H1 (cell line): ENCODE data around the gene SKAP2. TPM values are rescaled to one million over a fixed set of nuclear protein-coding genes. Genes with fewer than 3 reads are reported as not detected.

Experiments
- CTCF ChIA-PET: fragments of 300-600 bp; sonication (Branson Sonifier 250); formaldehyde crosslinking; loops from one replicate; lab custom pipeline; 2021; ENCODE audit not compliant: partially characterized antibody; lab: Charles Lee
- POLR2A ChIA-PET: fragments of 300-600 bp; sonication (Branson Sonifier 250); formaldehyde crosslinking; loops from one replicate; lab custom pipeline; 2021; ENCODE audit warnings: inconsistent platforms; ENCODE audit not compliant: partially characterized antibody; lab: Charles Lee
- DNase-seq, 2 experiments: peaks; one replicate each; pipeline versions ENCODE4 v3.0.0 to v3.0.0-alpha.2; 2010 to 2022; ENCODE audit warnings: low spot score in 2 of 2, low read depth in 1 of 2, mixed read lengths in 1 of 2
- FAIRE-seq: peaks from 2 replicates; lab custom pipeline; 2011; peaks lifted over from hg19 to GRCh38; lab: Jason Lieb, UNC
- H2AFZ ChIP-seq: 2 replicates; pipeline ENCODE4 v1.8.1; 2012; ENCODE audit warnings: low read length, inconsistent platforms
- H2AK5ac ChIP-seq: 2 replicates; pipeline ENCODE4 v1.6.1; 2013; ENCODE audit warnings: low read depth, low read length
- H2BK120ac ChIP-seq: replicated peaks from 2 replicates; pipeline ENCODE3; 2013; ENCODE audit warnings: low read depth, low read length, inconsistent platforms
- H2BK12ac ChIP-seq: 2 replicates; pipeline ENCODE4 v1.6.1; 2013; ENCODE audit warnings: low read depth, low read length
- H2BK15ac ChIP-seq: 2 replicates; pipeline ENCODE4 v1.6.1; 2013; ENCODE audit warnings: low read length
- H2BK20ac ChIP-seq: 2 replicates; pipeline ENCODE4 v1.6.1; 2013; ENCODE audit warnings: low read length
- H2BK5ac ChIP-seq: 2 replicates; pipeline ENCODE4 v1.6.1; 2013; ENCODE audit warnings: low read depth, low read length
- H3K14ac ChIP-seq: 2 replicates; pipeline ENCODE4 v1.6.1; 2013; ENCODE audit warnings: inconsistent platforms; ENCODE audit not compliant: insufficient read length
- H3K18ac ChIP-seq: 2 replicates; pipeline ENCODE4 v1.6.1; 2013; ENCODE audit warnings: low read length; ENCODE audit errors: extremely low read depth
- H3K23ac ChIP-seq: 2 replicates; pipeline ENCODE4 v1.6.1; 2013; ENCODE audit warnings: inconsistent platforms; ENCODE audit not compliant: insufficient read length
- H3K23me2 ChIP-seq: 2 replicates; pipeline ENCODE4 v1.6.1; 2013; ENCODE audit warnings: low read depth, low read length
- H3K27ac ChIP-seq: 2 replicates; pipeline ENCODE4 v1.6.1; 2011; ENCODE audit warnings: low read depth, low read length, inconsistent platforms
- H3K27me3 ChIP-seq, 4 experiments: replicated peaks in 1 of 4; 1 replicate in 1 of 4; 2 replicates in 3 of 4; pipeline versions ENCODE4 v1.6.1 to v1.8.1; 2011 to 2013; ENCODE audit warnings: low read length in 3 of 4, mild to moderate bottlenecking in 3 of 4, inconsistent platforms in 2 of 4, mixed read lengths in 2 of 4, moderate library complexity in 1 of 4; ENCODE audit not compliant: control insufficient read depth in 3 of 4, insufficient read depth in 3 of 4; ENCODE audit errors: extremely low read depth in 1 of 4
- H3K36me3 ChIP-seq, 4 experiments: 2 replicates each; pipeline versions ENCODE4 v1.6.1 to v1.8.1; 2011 to 2013; ENCODE audit warnings: mild to moderate bottlenecking in 4 of 4, low read length in 3 of 4, moderate library complexity in 2 of 4, control low read depth in 1 of 4, inconsistent platforms in 1 of 4; ENCODE audit not compliant: insufficient read depth in 4 of 4, control insufficient read depth in 2 of 4
- H3K4ac ChIP-seq: replicated peaks from 2 replicates; pipeline ENCODE3; 2013; ENCODE audit warnings: low read length, low read depth, mixed read lengths, inconsistent platforms; ENCODE audit not compliant: insufficient read length
- H3K4me1 ChIP-seq, 4 experiments: replicated peaks in 1 of 4; 1 replicate in 1 of 4; 2 replicates in 3 of 4; pipeline versions ENCODE4 v1.6.1 to v1.8.1; 2011 to 2013; ENCODE audit warnings: low read length in 3 of 4, inconsistent platforms in 2 of 4, mixed read lengths in 1 of 4; ENCODE audit not compliant: insufficient read depth in 4 of 4, control insufficient read depth in 3 of 4
- H3K4me2 ChIP-seq, 2 experiments: 2 replicates each; pipeline versions ENCODE4 v1.6.1 to v1.8.1; 2011 to 2013; ENCODE audit warnings: low read depth in 2 of 2, low read length in 2 of 2, control low read depth in 1 of 2, inconsistent platforms in 1 of 2, mild to moderate bottlenecking in 1 of 2; ENCODE audit not compliant: insufficient read depth in 1 of 2
- H3K4me3 ChIP-seq, 4 experiments: fragments of 200-600, 300-600 bp in 1 of 4; sonication (generic), shearing (Covaris generic), sonication (Bioruptor Twin) in 1 of 4; 2 replicates each; pipeline versions ENCODE4 v1.5.1 to v1.8.1; 2011 to 2016; ENCODE audit warnings: low read length in 4 of 4, low read depth in 3 of 4, control low read depth in 2 of 4, inconsistent platforms in 2 of 4, mild to moderate bottlenecking in 2 of 4, mixed read lengths in 1 of 4, moderate library complexity in 1 of 4; ENCODE audit not compliant: insufficient read depth in 2 of 4; ENCODE audit errors: extremely low read depth in 1 of 4
- H3K56ac ChIP-seq: replicated peaks from 2 replicates; pipeline ENCODE3; 2013; ENCODE audit warnings: low read depth, mild to moderate bottlenecking, mixed read lengths, low read length, inconsistent platforms; ENCODE audit not compliant: insufficient read length
- H3K79me1 ChIP-seq: 2 replicates; pipeline ENCODE4 v1.6.1; 2013; ENCODE audit warnings: low read depth, low read length, control low read depth
- H3K79me2 ChIP-seq, 2 experiments: 2 replicates each; pipeline versions ENCODE4 v1.6.1 to v1.8.1; 2012 to 2013; ENCODE audit warnings: low read length in 2 of 2, mild to moderate bottlenecking in 2 of 2, inconsistent platforms in 1 of 2; ENCODE audit not compliant: insufficient read depth in 2 of 2, control insufficient read depth in 1 of 2
- H3K9ac ChIP-seq, 4 experiments: replicated peaks in 1 of 4; 1 replicate in 1 of 4; 2 replicates in 3 of 4; pipeline versions ENCODE4 v1.6.1 to v1.8.1; 2011 to 2013; ENCODE audit warnings: low read depth in 3 of 4, low read length in 3 of 4, control low read depth in 2 of 4, mild to moderate bottlenecking in 2 of 4, moderate library complexity in 2 of 4, inconsistent platforms in 1 of 4; ENCODE audit errors: extremely low read depth in 1 of 4
- H3K9me3 ChIP-seq, 2 experiments: 2 replicates each; pipeline versions ENCODE4 v1.6.1 to v1.8.1; 2012 to 2013; ENCODE audit warnings: mild to moderate bottlenecking in 2 of 2, moderate library complexity in 2 of 2, control low read depth in 1 of 2, inconsistent platforms in 1 of 2, low read depth in 1 of 2, low read length in 1 of 2, mixed read lengths in 1 of 2; ENCODE audit not compliant: insufficient read depth in 2 of 2
- H4K20me1 ChIP-seq, 2 experiments: replicated peaks in 1 of 2; 2 replicates each; pipeline versions ENCODE3 to v1.8.1; 2011 to 2013; ENCODE audit warnings: inconsistent platforms in 2 of 2, low read length in 2 of 2, mild to moderate bottlenecking in 1 of 2; ENCODE audit not compliant: insufficient read depth in 2 of 2, control insufficient read depth in 1 of 2
- H4K5ac ChIP-seq: 2 replicates; pipeline ENCODE4 v1.6.1; 2013; ENCODE audit warnings: low read length, low read depth, mixed read lengths, inconsistent platforms; ENCODE audit not compliant: insufficient read length
- H4K8ac ChIP-seq: 2 replicates; pipeline ENCODE4 v1.8.0; 2013; ENCODE audit warnings: mild to moderate bottlenecking, moderate library complexity, low read length, inconsistent platforms; ENCODE audit not compliant: insufficient read depth; ENCODE audit errors: extremely low read depth
- H4K91ac ChIP-seq: replicated peaks from 2 replicates; pipeline ENCODE3; 2013; ENCODE audit warnings: low read length, mixed read lengths, inconsistent platforms; ENCODE audit not compliant: insufficient read length
- BRCA1 ChIP-seq: IDR thresholded peaks from 2 replicates; pipeline ENCODE4 v1.6.1; 2012; ENCODE audit warnings: low read depth, low read length, improper control_type of control experiment
- CHD2 ChIP-seq: IDR thresholded peaks from 2 replicates; pipeline ENCODE4 v1.6.1; 2012; ENCODE audit warnings: low read length, improper control_type of control experiment
- CTCF ChIP-seq, 3 experiments: IDR thresholded peaks; 1 replicate in 2 of 3; 2 replicates in 1 of 3; pipeline versions ENCODE4 v1.5.1 to v1.6.1; 2011; ENCODE audit warnings: low read length in 3 of 3, mild to moderate bottlenecking in 3 of 3, inconsistent platforms in 2 of 3, low read depth in 1 of 3, moderate library complexity in 1 of 3; ENCODE audit not compliant: insufficient read depth in 1 of 3; ENCODE audit errors: control extremely low read depth in 1 of 3
- E2F6 ChIP-seq: IDR thresholded peaks from 2 replicates; pipeline ENCODE4 v1.6.1; 2012; ENCODE audit warnings: inconsistent platforms
- POLR2AphosphoS5 ChIP-seq: IDR thresholded peaks from 2 replicates; pipeline ENCODE4 v1.6.1; 2011; ENCODE audit warnings: low read depth, low read length
- SIN3A ChIP-seq, 2 experiments: IDR thresholded peaks in 1 of 2; conservative IDR thresholded peaks in 1 of 2; 2 replicates each; pipeline ENCODE4 v1.6.1; 2011 to 2012; ENCODE audit warnings: low read length in 2 of 2, improper control_type of control experiment in 1 of 2, low read depth in 1 of 2, mild to moderate bottlenecking in 1 of 2
- SIRT6 ChIP-seq: IDR thresholded peaks from one replicate; pipeline ENCODE4 v1.7.1; 2012; ENCODE audit warnings: low read length, inconsistent platforms
- TEAD4 ChIP-seq: IDR thresholded peaks from 2 replicates; pipeline ENCODE4 v1.6.1; 2012; ENCODE audit warnings: low read depth, low read length, inconsistent platforms, mixed read lengths
- WGBS, 2 experiments: shearing (Covaris generic) in 1 of 2; methylation state at CpG; one replicate each; pipeline versions ENCODE4 v1.1.6 to v1.1.7; 2013 to 2015; ENCODE audit warnings: low lambda C conversion rate in 2 of 2, mixed read lengths in 2 of 2, inconsistent platforms in 1 of 2, low coverage in 1 of 2, missing lambda C conversion rate in 1 of 2; ENCODE audit not compliant: insufficient replicate concordance in 2 of 2, insufficient coverage in 1 of 2, insufficient read length in 1 of 2; ENCODE audit errors: extremely low coverage in 1 of 2, missing lambda C conversion rate in 1 of 2; 5-methylcytosine and 5-hydroxymethylcytosine counted together
- polyA plus RNA-seq, 7 experiments: library from polyadenylated mRNA; depleted of rRNA in 3 of 7; stranded (reverse) in 5 of 7; unstranded in 2 of 7; fragments of >200 nt in 5 of 7; fragments of 200-250 nt in 2 of 7; gene quantifications; 1 replicate in 5 of 7; 2 replicates in 1 of 7; 4 replicates in 1 of 7; pipeline versions ENCODE4 v1.2.1 to v1.2.3, GENCODE V29; 2011 to 2013; ENCODE audit warnings: missing spikeins in 2 of 7, mixed read lengths in 2 of 7
- total RNA-seq: library from RNA; stranded (reverse); fragmentation: NEBNext Ultra II Directional; extraction: Animal tissue kit (Norgen Biotek cat#: 25700); gene quantifications from 2 replicates; pipeline ENCODE4 v1.2.1, GENCODE V29; 2021

Gene SKAP2
- total and polyA plus RNA-seq, 2 of the 8 experiments (the other 6 are each of a cell fraction or from before 2014, with no cell fraction given), result 0.53 to 5.1 TPM

GRCh38 chr7:26854876-26855855, 9.2 kb downstream of the SKAP2 start:
- DNase-seq, result no peak
- ChIA-PET POLR2A (interaction anchor here (1.3 kb wide), 1 partner anchor 10 kb away, joined by 3 read pairs; no protein-coding TSS in a partner anchor), CTCF (interaction anchor here (0.6 to 6.3 kb wide), 7 partner anchors 9 to 304 kb away, joined by 3 to 36 read pairs (median 4); partner anchors contain the start of genes HOXA5 and HOXA6)
- no peak overlapping the region for H3K4me3 ChIP-seq
- H3K27ac ChIP-seq, result no peak overlapping the region
- H3K4me2 ChIP-seq, result no peak overlapping the region
- peaks cover 6% of the 10 kb centered on the region for H3K23me2 ChIP-seq
- H2AK5ac ChIP-seq, result no peak overlapping the region
- no peak overlapping the region for H2BK120ac ChIP-seq
- H3K79me2 ChIP-seq, result no peaks in the 10 kb centered on the region
- H2BK5ac ChIP-seq, result no peak overlapping the region
- H3K9me3 ChIP-seq, result no peaks in the 10 kb centered on the region
- H3K56ac ChIP-seq, result no peak overlapping the region
- no peak overlapping the region for H4K5ac ChIP-seq
- no peak overlapping the region for H3K9ac ChIP-seq
- FAIRE-seq, result no peak
- H3K79me1 ChIP-seq, result no peaks in the 10 kb centered on the region
- no peak overlapping the region for H3K23ac ChIP-seq
- no peak overlapping the region for H4K8ac ChIP-seq
- H4K91ac ChIP-seq, result no peak overlapping the region
- H3K4me1 ChIP-seq, result peaks cover 2 to 15% (median 7%) of the 10 kb centered on the region in 4 experiments; a peak in 5 of 7 replicates
- no peak overlapping the region for H3K18ac ChIP-seq
- no peak overlapping the region for H2AFZ ChIP-seq
- H3K14ac ChIP-seq, result no peak overlapping the region
- no peaks in the 10 kb centered on the region for H3K36me3 ChIP-seq
- WGBS, 2 experiments, result 85% methylated on average over 1 of the region's 1 CpG; no CpG with 5 or more reads in 1 of the 2 experiments
- H2BK12ac ChIP-seq, result no peak overlapping the region
- H2BK20ac ChIP-seq, result no peak overlapping the region
- peaks cover 0 to 2% of the 10 kb centered on the region in 2 experiments for H4K20me1 ChIP-seq
- no peak overlapping the region for H3K4ac ChIP-seq
- peaks cover 11 to 45% (median 25%) of the 10 kb centered on the region in 4 experiments for H3K27me3 ChIP-seq
- H2BK15ac ChIP-seq, result no peak overlapping the region
- TF ChIP-seq TEAD4, result no peak
- no peak for TF ChIP-seq CTCF (IDR thresholded peaks at IDR 0.05; ENCODE audit: control extremely low read depth in 1 of 3, insufficient read depth in 1 of 3, low read depth in 1 of 3, low read length in 3 of 3)
- no peak for TF ChIP-seq BRCA1
- no peak for TF ChIP-seq SIRT6
- no peak for TF ChIP-seq SIN3A (conservative IDR thresholded peaks at IDR 0.05 in 1 of 2, IDR thresholded peaks at IDR 0.05 in 1 of 2; ENCODE audit: low read depth in 1 of 2, low read length in 2 of 2)
- TF ChIP-seq POLR2AphosphoS5, result no peak
- no peak for TF ChIP-seq CHD2
- TF ChIP-seq E2F6, result no peak
